CD8-positive, alpha-beta memory T cell (primary cell): Measurements from ENCODE around the gene SETD1B. TPM values are rescaled to one million over a fixed set of nuclear protein-coding genes. Genes with fewer than 3 reads are reported as not detected.

ENCODE experiments used
- CTCF ChIA-PET: fragments of 350-600 bp; sonication (Branson Sonifier 250); formaldehyde crosslinking; loops from one replicate; lab custom pipeline; 2021; ENCODE audit warnings: antibody characterized with exemption; lab: Charles Lee
- POLR2A ChIA-PET: fragments of 350-600 bp; sonication (Branson Sonifier 250); formaldehyde crosslinking; loops from one replicate; lab custom pipeline; 2021; ENCODE audit warnings: antibody characterized with exemption; lab: Charles Lee
- DNase-seq, 5 donors: peaks; one replicate each; pipeline versions ENCODE4 v3.0.0 to v3.0.0-alpha.2; 2020 to 2022; ENCODE audit warnings: mixed read lengths in 1 of 5
- H3K27ac ChIP-seq: one replicate; pipeline ENCODE4 v1.7.0; 2013; ENCODE audit warnings: low read depth, mild to moderate bottlenecking, low read length, moderate library complexity
- H3K27me3 ChIP-seq: 2 replicates; pipeline ENCODE4 v1.7.0; 2013; ENCODE audit warnings: low read length, mild to moderate bottlenecking; ENCODE audit not compliant: insufficient read depth, poor library complexity, severe bottlenecking
- H3K36me3 ChIP-seq: 2 replicates; pipeline ENCODE4 v1.7.0; 2013; ENCODE audit warnings: mild to moderate bottlenecking, low read length, moderate library complexity; ENCODE audit not compliant: insufficient read depth
- H3K4me1 ChIP-seq: 2 replicates; pipeline ENCODE4 v1.7.0; 2013; ENCODE audit warnings: mild to moderate bottlenecking, low read length, moderate library complexity; ENCODE audit not compliant: insufficient read depth
- H3K4me3 ChIP-seq: 2 replicates; pipeline ENCODE4 v1.7.0; 2013; ENCODE audit warnings: mild to moderate bottlenecking, low read length
- H3K9me3 ChIP-seq: 2 replicates; pipeline ENCODE4 v1.7.0; 2013; ENCODE audit warnings: mild to moderate bottlenecking, low read length
- H3K27ac Mint-ChIP-seq, 8 donors: one replicate each; pipeline ENCODE4 v1.8.0; 2020 to 2021; ENCODE audit warnings: mixed read lengths in 8 of 8, mild to moderate bottlenecking in 6 of 8, inconsistent platforms in 3 of 8, moderate library complexity in 3 of 8
- H3K27me3 Mint-ChIP-seq, 2 donors: one replicate each; pipeline ENCODE4 v1.8.0; 2020 to 2021; ENCODE audit warnings: mixed read lengths in 2 of 2, mild to moderate bottlenecking in 1 of 2, moderate library complexity in 1 of 2
- H3K36me3 Mint-ChIP-seq, 3 donors: one replicate each; pipeline ENCODE4 v1.8.0; 2020 to 2021; ENCODE audit warnings: mixed read lengths in 3 of 3, inconsistent platforms in 1 of 3, mild to moderate bottlenecking in 1 of 3
- H3K4me1 Mint-ChIP-seq, 3 donors: one replicate each; pipeline ENCODE4 v1.8.0; 2020 to 2021; ENCODE audit warnings: mixed read lengths in 3 of 3, inconsistent platforms in 1 of 3, mild to moderate bottlenecking in 1 of 3
- H3K4me3 Mint-ChIP-seq, 7 donors: one replicate each; pipeline ENCODE4 v1.8.0; 2020 to 2021; ENCODE audit warnings: mixed read lengths in 7 of 7, mild to moderate bottlenecking in 6 of 7, moderate library complexity in 4 of 7, inconsistent platforms in 2 of 7
- H3K9me3 Mint-ChIP-seq, 5 donors: one replicate each; pipeline ENCODE4 v1.8.0; 2020 to 2022; ENCODE audit warnings: mixed read lengths in 5 of 5, mild to moderate bottlenecking in 3 of 5, moderate library complexity in 2 of 5, inconsistent platforms in 1 of 5
- polyA plus RNA-seq: library from polyadenylated mRNA; unstranded; fragments of 300-500 nt; fragmentation: Illumina TruSeq; gene quantifications from one replicate; pipeline ENCODE4 v1.2.3, GENCODE V29; 2021
- total RNA-seq, 2 experiments: library from RNA; stranded (reverse); gene quantifications; one replicate each; pipeline ENCODE4 v1.2.3, GENCODE V29; 2021

The SETD1B gene
- total and polyA plus RNA-seq, 3 experiments from 2014 or later, result 2.4 to 31.9 (median 31.3) TPM

GRCh38 chr12:121811434-121812319 lies 7.9 kb downstream of the SETD1B start:
- H3K36me3 Mint-ChIP-seq, result peaks cover 6 to 82% (median 12%) of the 10 kb centered on the region in 3 donors
- Histone ChIP-seq H3K4me1 (peaks cover 48% of the 10 kb centered on the region), H3K36me3 (peaks cover 51% of the 10 kb centered on the region), H3K27me3 (no peaks in the 10 kb centered on the region), H3K9me3 (no peaks in the 10 kb centered on the region), H3K4me3 (peak overlapping the region; percentile 74), H3K27ac (peak overlapping the region; percentile 17)
- H3K27me3 Mint-ChIP-seq, result peaks cover 0 to 2% of the 10 kb centered on the region in 2 donors
- peaks cover 42 to 75% (median 56%) of the 10 kb centered on the region in 3 donors for H3K4me1 Mint-ChIP-seq
- H3K4me3 Mint-ChIP-seq, result peak overlapping the region; percentile 80 to 91 (median 84)
- H3K27ac Mint-ChIP-seq, result peak overlapping the region; percentile 50 to 92 (median 78)
- POLR2A ChIA-PET, result interaction anchor here (0.6 to 5.5 kb wide), 9 partner anchors 13 to 99 kb away, joined by 3 to 277 read pairs (median 4); partner anchors contain the start of genes PSMD9, RHOF, SETD1B and TMEM120B
- DNase-seq, result peak; percentile 68 to 77 (median 69)
- CTCF ChIA-PET, result interaction anchor here (0.6 to 38.2 kb wide), 27 partner anchors 9 to 339 kb away, joined by 3 to 1908 read pairs (median 4); partner anchors contain the start of genes PSMD9, RHOF, SETD1B and TMEM120B
- no peaks in the 10 kb centered on the region for H3K9me3 Mint-ChIP-seq

- H3K4me1 Mint-ChIP-seq, result peaks cover 37 to 69% (median 49%) of the 10 kb centered on the region in 3 donors
- H3K36me3 Mint-ChIP-seq, result peaks cover 6 to 85% (median 12%) of the 10 kb centered on the region in 3 donors
- peak overlapping the region; percentile 80 to 91 (median 84) for H3K4me3 Mint-ChIP-seq
- H3K27me3 Mint-ChIP-seq, result peaks cover 0 to 2% of the 10 kb centered on the region in 2 donors
- CTCF ChIA-PET, result interaction anchor here (0.6 to 38.2 kb wide), 23 partner anchors 8 to 233 kb away, joined by 3 to 1908 read pairs (median 4); partner anchors contain the start of genes PSMD9, RHOF, SETD1B and TMEM120B
- DNase-seq, result peak in 1 of 5 donors; percentile 17
- H3K4me3 ChIP-seq, result peak overlapping the region; percentile 74
- peak overlapping the region in 7 of 8 donors; percentile 42 to 86 (median 61) for H3K27ac Mint-ChIP-seq
- no peaks in the 10 kb centered on the region for H3K9me3 Mint-ChIP-seq
- H3K27me3 ChIP-seq, result no peaks in the 10 kb centered on the region
- peaks cover 41% of the 10 kb centered on the region for H3K4me1 ChIP-seq
- H3K36me3 ChIP-seq, result peaks cover 56% of the 10 kb centered on the region
- no peaks in the 10 kb centered on the region for H3K9me3 ChIP-seq
- POLR2A ChIA-PET, result interaction anchor here (0.5 to 5.5 kb wide), 8 partner anchors 14 to 209 kb away, joined by 3 to 277 read pairs (median 4); partner anchors contain the start of genes BCL7A, PSMD9, RHOF and SETD1B
- H3K27ac ChIP-seq, result peak overlapping the region; percentile 17
Measured at GRCh38 chr12:121812320-121812871, 8.6 kb downstream of the SETD1B start.

GRCh38 chr12:121812921-121813896 lies 9.4 kb downstream of the SETD1B start:
- Mint-ChIP-seq H3K4me3 (peak overlapping the region; percentile 72 to 95 (median 84)), H3K4me1 (peaks cover 35 to 61% (median 44%) of the 10 kb centered on the region in 3 donors), H3K27me3 (peaks cover 0 to 2% of the 10 kb centered on the region in 2 donors), H3K36me3 (peaks cover 6 to 85% (median 15%) of the 10 kb centered on the region in 3 donors), H3K27ac (peak overlapping the region; percentile 54 to 93 (median 76)), H3K9me3 (no peaks in the 10 kb centered on the region)
- ChIA-PET CTCF (interaction anchor here (0.9 to 38.2 kb wide), 9 partner anchors 7 to 186 kb away, joined by 3 to 1908 read pairs (median 6); partner anchors contain the start of genes PSMD9, RHOF and SETD1B), POLR2A (interaction anchor here (0.5 to 5.5 kb wide), 3 partner anchors 15 to 208 kb away, joined by 3 to 277 read pairs (median 3); partner anchors contain the start of genes BCL7A, RHOF and SETD1B)
- peaks cover 58% of the 10 kb centered on the region for H3K36me3 ChIP-seq
- H3K4me1 ChIP-seq, result peaks cover 34% of the 10 kb centered on the region
- H3K27ac ChIP-seq, result no peak overlapping the region
- H3K9me3 ChIP-seq, result no peaks in the 10 kb centered on the region
- H3K4me3 ChIP-seq, result peak overlapping the region; percentile 74
- DNase-seq, result no peak
- no peaks in the 10 kb centered on the region for H3K27me3 ChIP-seq

GRCh38 chr12:121813951-121814350 lies 10.1 kb downstream of the SETD1B start:
- no peak overlapping the region for H3K27ac ChIP-seq
- peaks cover 6 to 83% (median 15%) of the 10 kb centered on the region in 3 donors for H3K36me3 Mint-ChIP-seq
- H3K4me1 ChIP-seq, result peaks cover 33% of the 10 kb centered on the region
- H3K4me3 ChIP-seq, result no peak overlapping the region
- peaks cover 0 to 2% of the 10 kb centered on the region in 2 donors for H3K27me3 Mint-ChIP-seq
- DNase-seq, result no peak
- H3K9me3 Mint-ChIP-seq, result no peaks in the 10 kb centered on the region
- H3K4me1 Mint-ChIP-seq, result peaks cover 33 to 56% (median 39%) of the 10 kb centered on the region in 3 donors
- ChIA-PET POLR2A (interaction anchor here (5.5 kb wide), 1 partner anchor 16 kb away, joined by 277 read pairs; the partner anchor contains the start of genes RHOF and SETD1B), CTCF (interaction anchor here (3.7 to 38.2 kb wide), 2 partner anchors 32 to 75 kb away, joined by 22 to 1908 read pairs; partner anchors contain the start of genes PSMD9, RHOF and SETD1B)
- peak overlapping the region in 5 of 7 donors; percentile 72 to 95 (median 84) for H3K4me3 Mint-ChIP-seq
- no peaks in the 10 kb centered on the region for H3K27me3 ChIP-seq
- no peaks in the 10 kb centered on the region for H3K9me3 ChIP-seq
- H3K36me3 ChIP-seq, result peaks cover 53% of the 10 kb centered on the region
- peak overlapping the region in 2 of 8 donors; percentile 86 to 93 for H3K27ac Mint-ChIP-seq

- H3K36me3 ChIP-seq, result peaks cover 51% of the 10 kb centered on the region
- POLR2A ChIA-PET, result interaction anchor here (0.8 to 5.5 kb wide), 3 partner anchors 11 to 21 kb away, joined by 3 to 277 read pairs (median 7); partner anchors contain the start of genes RHOF and SETD1B
- no peaks in the 10 kb centered on the region for H3K27me3 ChIP-seq
- Mint-ChIP-seq H3K27ac (no peak overlapping the region), H3K9me3 (no peaks in the 10 kb centered on the region), H3K4me3 (no peak overlapping the region), H3K4me1 (peaks cover 30 to 53% (median 34%) of the 10 kb centered on the region in 3 donors), H3K27me3 (peaks cover 0 to 2% of the 10 kb centered on the region in 2 donors), H3K36me3 (peaks cover 6 to 83% (median 11%) of the 10 kb centered on the region in 3 donors)
- CTCF ChIA-PET, result interaction anchor here (38.2 kb wide), 1 partner anchor 32 kb away, joined by 1908 read pairs; the partner anchor contains the start of genes RHOF and SETD1B
- DNase-seq, result no peak
- H3K9me3 ChIP-seq, result no peaks in the 10 kb centered on the region
- H3K4me1 ChIP-seq, result peaks cover 33% of the 10 kb centered on the region
- H3K4me3 ChIP-seq, result no peak overlapping the region
- no peak overlapping the region for H3K27ac ChIP-seq
Measured at GRCh38 chr12:121814429-121815119, 10.8 kb downstream of the SETD1B start.

GRCh38 chr12:121815263-121815662 lies 11.5 kb downstream of the SETD1B start:
- Mint-ChIP-seq H3K27me3 (peaks cover 0 to 2% of the 10 kb centered on the region in 2 donors), H3K36me3 (peaks cover 6 to 86% (median 9%) of the 10 kb centered on the region in 3 donors), H3K4me1 (peaks cover 29 to 49% (median 30%) of the 10 kb centered on the region in 3 donors), H3K27ac (no peak overlapping the region), H3K9me3 (no peaks in the 10 kb centered on the region), H3K4me3 (peak overlapping the region in 1 of 7 donors; percentile 55)
- Histone ChIP-seq H3K27ac (no peak overlapping the region), H3K4me3 (no peak overlapping the region), H3K4me1 (peaks cover 33% of the 10 kb centered on the region), H3K27me3 (no peaks in the 10 kb centered on the region), H3K9me3 (no peaks in the 10 kb centered on the region), H3K36me3 (peaks cover 53% of the 10 kb centered on the region)
- ChIA-PET POLR2A (interaction anchor here (0.7 to 2.2 kb wide), 3 partner anchors 12 to 21 kb away, joined by 3 to 7 read pairs (median 6); partner anchors contain the start of gene RHOF), CTCF (interaction anchor here (1.0 to 38.2 kb wide), 2 partner anchors 9 to 33 kb away, joined by 4 to 1908 read pairs; partner anchors contain the start of genes RHOF and SETD1B)
- DNase-seq, result no peak
